Panc1 (cell line): ENCODE measurements around the gene SERPINA4.

Experiments used
- CTCF ChIP-seq: fragments of 450-650 bp; IDR thresholded peaks from 2 replicates; pipeline ENCODE4 v1.5.1; 2017; ENCODE audit warnings: mild to moderate bottlenecking
- POLR2AphosphoS5 ChIP-seq: IDR thresholded peaks from 2 replicates; pipeline ENCODE4 v1.6.1; 2012; ENCODE audit warnings: mild to moderate bottlenecking, low read depth, low read length, moderate library complexity
- REST ChIP-seq, 2 experiments: IDR thresholded peaks; 2 replicates each; pipeline ENCODE4 v1.6.1; 2011 to 2012; ENCODE audit warnings: low read depth in 2 of 2, control low read depth in 1 of 2, low read length in 1 of 2, mild to moderate bottlenecking in 1 of 2, moderate library complexity in 1 of 2; ENCODE audit not compliant: insufficient read depth in 1 of 2
- SIN3A ChIP-seq: IDR thresholded peaks from 2 replicates; pipeline ENCODE4 v1.6.1; 2012; ENCODE audit warnings: low read depth, mild to moderate bottlenecking, low read length, moderate library complexity, borderline replicate concordance; ENCODE audit not compliant: insufficient read depth
- TCF7L2 ChIP-seq: IDR thresholded peaks from 2 replicates; pipeline ENCODE4 v1.6.1; 2011; ENCODE audit warnings: mild to moderate bottlenecking, low read depth, low read length, inconsistent platforms

- TF ChIP-seq CTCF: no peak
- no peak for TF ChIP-seq POLR2AphosphoS5
- TF ChIP-seq REST (IDR thresholded peaks at IDR 0.05; ENCODE audit: insufficient read depth in 1 of 2, low read depth in 2 of 2, low read length in 1 of 2): no peak
- no peak for TF ChIP-seq TCF7L2
- no peak for TF ChIP-seq SIN3A
Observed at GRCh38 chr14:94595912-94596311, 34.7 kb downstream of the SERPINA4 start.
